H1 (cell line): ENCODE measurements around the gene ZBTB20. TPM values are rescaled to one million over a fixed set of nuclear protein-coding genes. Genes with fewer than 3 reads are reported as not detected.

Source experiments
- CTCF ChIA-PET: fragments of 300-600 bp; sonication (Branson Sonifier 250); formaldehyde crosslinking; loops from one replicate; lab custom pipeline; 2021; ENCODE audit not compliant: partially characterized antibody; lab: Charles Lee
- POLR2A ChIA-PET: fragments of 300-600 bp; sonication (Branson Sonifier 250); formaldehyde crosslinking; loops from one replicate; lab custom pipeline; 2021; ENCODE audit warnings: inconsistent platforms; ENCODE audit not compliant: partially characterized antibody; lab: Charles Lee
- DNase-seq, 2 experiments: peaks; one replicate each; pipeline versions ENCODE4 v3.0.0 to v3.0.0-alpha.2; 2010 to 2022; ENCODE audit warnings: low spot score in 2 of 2, low read depth in 1 of 2, mixed read lengths in 1 of 2
- FAIRE-seq: peaks from 2 replicates; lab custom pipeline; 2011; peaks lifted over from hg19 to GRCh38; lab: Jason Lieb, UNC
- H2AFZ ChIP-seq: 2 replicates; pipeline ENCODE4 v1.8.1; 2012; ENCODE audit warnings: low read length, inconsistent platforms
- H2AK5ac ChIP-seq: 2 replicates; pipeline ENCODE4 v1.6.1; 2013; ENCODE audit warnings: low read depth, low read length
- H2BK120ac ChIP-seq: replicated peaks from 2 replicates; pipeline ENCODE3; 2013; ENCODE audit warnings: low read depth, low read length, inconsistent platforms
- H2BK12ac ChIP-seq: 2 replicates; pipeline ENCODE4 v1.6.1; 2013; ENCODE audit warnings: low read depth, low read length
- H2BK15ac ChIP-seq: 2 replicates; pipeline ENCODE4 v1.6.1; 2013; ENCODE audit warnings: low read length
- H2BK20ac ChIP-seq: 2 replicates; pipeline ENCODE4 v1.6.1; 2013; ENCODE audit warnings: low read length
- H2BK5ac ChIP-seq: 2 replicates; pipeline ENCODE4 v1.6.1; 2013; ENCODE audit warnings: low read depth, low read length
- H3K14ac ChIP-seq: 2 replicates; pipeline ENCODE4 v1.6.1; 2013; ENCODE audit warnings: inconsistent platforms; ENCODE audit not compliant: insufficient read length
- H3K18ac ChIP-seq: 2 replicates; pipeline ENCODE4 v1.6.1; 2013; ENCODE audit warnings: low read length; ENCODE audit errors: extremely low read depth
- H3K23ac ChIP-seq: 2 replicates; pipeline ENCODE4 v1.6.1; 2013; ENCODE audit warnings: inconsistent platforms; ENCODE audit not compliant: insufficient read length
- H3K23me2 ChIP-seq: 2 replicates; pipeline ENCODE4 v1.6.1; 2013; ENCODE audit warnings: low read depth, low read length
- H3K27ac ChIP-seq: 2 replicates; pipeline ENCODE4 v1.6.1; 2011; ENCODE audit warnings: low read depth, low read length, inconsistent platforms
- H3K27me3 ChIP-seq, 4 experiments: replicated peaks in 1 of 4; 1 replicate in 1 of 4; 2 replicates in 3 of 4; pipeline versions ENCODE4 v1.6.1 to v1.8.1; 2011 to 2013; ENCODE audit warnings: low read length in 3 of 4, mild to moderate bottlenecking in 3 of 4, inconsistent platforms in 2 of 4, mixed read lengths in 2 of 4, moderate library complexity in 1 of 4; ENCODE audit not compliant: control insufficient read depth in 3 of 4, insufficient read depth in 3 of 4; ENCODE audit errors: extremely low read depth in 1 of 4
- H3K36me3 ChIP-seq, 4 experiments: 2 replicates each; pipeline versions ENCODE4 v1.6.1 to v1.8.1; 2011 to 2013; ENCODE audit warnings: mild to moderate bottlenecking in 4 of 4, low read length in 3 of 4, moderate library complexity in 2 of 4, control low read depth in 1 of 4, inconsistent platforms in 1 of 4; ENCODE audit not compliant: insufficient read depth in 4 of 4, control insufficient read depth in 2 of 4
- H3K4ac ChIP-seq: replicated peaks from 2 replicates; pipeline ENCODE3; 2013; ENCODE audit warnings: low read length, low read depth, mixed read lengths, inconsistent platforms; ENCODE audit not compliant: insufficient read length
- H3K4me1 ChIP-seq, 4 experiments: replicated peaks in 1 of 4; 1 replicate in 1 of 4; 2 replicates in 3 of 4; pipeline versions ENCODE4 v1.6.1 to v1.8.1; 2011 to 2013; ENCODE audit warnings: low read length in 3 of 4, inconsistent platforms in 2 of 4, mixed read lengths in 1 of 4; ENCODE audit not compliant: insufficient read depth in 4 of 4, control insufficient read depth in 3 of 4
- H3K4me2 ChIP-seq, 2 experiments: 2 replicates each; pipeline versions ENCODE4 v1.6.1 to v1.8.1; 2011 to 2013; ENCODE audit warnings: low read depth in 2 of 2, low read length in 2 of 2, control low read depth in 1 of 2, inconsistent platforms in 1 of 2, mild to moderate bottlenecking in 1 of 2; ENCODE audit not compliant: insufficient read depth in 1 of 2
- H3K4me3 ChIP-seq, 4 experiments: fragments of 200-600, 300-600 bp in 1 of 4; sonication (generic), shearing (Covaris generic), sonication (Bioruptor Twin) in 1 of 4; 2 replicates each; pipeline versions ENCODE4 v1.5.1 to v1.8.1; 2011 to 2016; ENCODE audit warnings: low read length in 4 of 4, low read depth in 3 of 4, control low read depth in 2 of 4, inconsistent platforms in 2 of 4, mild to moderate bottlenecking in 2 of 4, mixed read lengths in 1 of 4, moderate library complexity in 1 of 4; ENCODE audit not compliant: insufficient read depth in 2 of 4; ENCODE audit errors: extremely low read depth in 1 of 4
- H3K56ac ChIP-seq: replicated peaks from 2 replicates; pipeline ENCODE3; 2013; ENCODE audit warnings: low read depth, mild to moderate bottlenecking, mixed read lengths, low read length, inconsistent platforms; ENCODE audit not compliant: insufficient read length
- H3K79me1 ChIP-seq: 2 replicates; pipeline ENCODE4 v1.6.1; 2013; ENCODE audit warnings: low read depth, low read length, control low read depth
- H3K79me2 ChIP-seq, 2 experiments: 2 replicates each; pipeline versions ENCODE4 v1.6.1 to v1.8.1; 2012 to 2013; ENCODE audit warnings: low read length in 2 of 2, mild to moderate bottlenecking in 2 of 2, inconsistent platforms in 1 of 2; ENCODE audit not compliant: insufficient read depth in 2 of 2, control insufficient read depth in 1 of 2
- H3K9ac ChIP-seq, 4 experiments: replicated peaks in 1 of 4; 1 replicate in 1 of 4; 2 replicates in 3 of 4; pipeline versions ENCODE4 v1.6.1 to v1.8.1; 2011 to 2013; ENCODE audit warnings: low read depth in 3 of 4, low read length in 3 of 4, control low read depth in 2 of 4, mild to moderate bottlenecking in 2 of 4, moderate library complexity in 2 of 4, inconsistent platforms in 1 of 4; ENCODE audit errors: extremely low read depth in 1 of 4
- H3K9me3 ChIP-seq, 2 experiments: 2 replicates each; pipeline versions ENCODE4 v1.6.1 to v1.8.1; 2012 to 2013; ENCODE audit warnings: mild to moderate bottlenecking in 2 of 2, moderate library complexity in 2 of 2, control low read depth in 1 of 2, inconsistent platforms in 1 of 2, low read depth in 1 of 2, low read length in 1 of 2, mixed read lengths in 1 of 2; ENCODE audit not compliant: insufficient read depth in 2 of 2
- H4K20me1 ChIP-seq, 2 experiments: replicated peaks in 1 of 2; 2 replicates each; pipeline versions ENCODE3 to v1.8.1; 2011 to 2013; ENCODE audit warnings: inconsistent platforms in 2 of 2, low read length in 2 of 2, mild to moderate bottlenecking in 1 of 2; ENCODE audit not compliant: insufficient read depth in 2 of 2, control insufficient read depth in 1 of 2
- H4K5ac ChIP-seq: 2 replicates; pipeline ENCODE4 v1.6.1; 2013; ENCODE audit warnings: low read length, low read depth, mixed read lengths, inconsistent platforms; ENCODE audit not compliant: insufficient read length
- H4K8ac ChIP-seq: 2 replicates; pipeline ENCODE4 v1.8.0; 2013; ENCODE audit warnings: mild to moderate bottlenecking, moderate library complexity, low read length, inconsistent platforms; ENCODE audit not compliant: insufficient read depth; ENCODE audit errors: extremely low read depth
- H4K91ac ChIP-seq: replicated peaks from 2 replicates; pipeline ENCODE3; 2013; ENCODE audit warnings: low read length, mixed read lengths, inconsistent platforms; ENCODE audit not compliant: insufficient read length
- EGR1 ChIP-seq: IDR thresholded peaks from 2 replicates; pipeline ENCODE4 v1.6.1; 2011; ENCODE audit warnings: low read depth, low read length, borderline replicate concordance
- KDM4A ChIP-seq: IDR thresholded peaks from one replicate; pipeline ENCODE4 v1.7.1; 2012; ENCODE audit warnings: low read depth, mild to moderate bottlenecking, moderate library complexity, low read length, inconsistent platforms; ENCODE audit not compliant: severe bottlenecking
- KDM5A ChIP-seq: fragments of 200-600 bp; IDR thresholded peaks from 2 replicates; pipeline ENCODE4 v1.7.1; 2012; ENCODE audit warnings: mild to moderate bottlenecking, low read length, inconsistent platforms, mixed read lengths
- RFX5 ChIP-seq: IDR thresholded peaks from 2 replicates; pipeline ENCODE4 v1.6.1; 2011; ENCODE audit warnings: low read depth, low read length, improper control_type of control experiment, borderline replicate concordance
- RXRA ChIP-seq: IDR thresholded peaks from 2 replicates; pipeline ENCODE4 v1.6.1; 2011; ENCODE audit warnings: low read depth, mild to moderate bottlenecking, low read length, moderate library complexity; ENCODE audit not compliant: insufficient read depth
- SRF ChIP-seq: IDR thresholded peaks from 2 replicates; pipeline ENCODE4 v1.6.1; 2011; ENCODE audit warnings: mild to moderate bottlenecking, low read depth, low read length, moderate library complexity
- TAF1 ChIP-seq: IDR thresholded peaks from 2 replicates; pipeline ENCODE4 v1.6.1; 2011; ENCODE audit warnings: mild to moderate bottlenecking, low read depth, low read length
- WGBS, 2 experiments: shearing (Covaris generic) in 1 of 2; methylation state at CpG; one replicate each; pipeline versions ENCODE4 v1.1.6 to v1.1.7; 2013 to 2015; ENCODE audit warnings: low lambda C conversion rate in 2 of 2, mixed read lengths in 2 of 2, inconsistent platforms in 1 of 2, low coverage in 1 of 2, missing lambda C conversion rate in 1 of 2; ENCODE audit not compliant: insufficient replicate concordance in 2 of 2, insufficient coverage in 1 of 2, insufficient read length in 1 of 2; ENCODE audit errors: extremely low coverage in 1 of 2, missing lambda C conversion rate in 1 of 2; 5-methylcytosine and 5-hydroxymethylcytosine counted together
- long read RNA-seq, 2 experiments: library from RNA in 1 of 2; library from capped mRNA in 1 of 2; stranded (forward); transcript quantifications; one replicate each; pipeline ENCODE4 v2.0.0, GENCODE V29; 2021; ENCODE audit warnings: inconsistent platforms in 1 of 2
- polyA minus RNA-seq, 3 experiments: library from RNA; depleted of rRNA, polyadenylated mRNA; stranded (reverse); fragments of >200 nt; gene quantifications; 1 replicate in 2 of 3; 2 replicates in 1 of 3; pipeline ENCODE4 v1.2.3, GENCODE V29; 2011
- polyA plus RNA-seq, 7 experiments: library from polyadenylated mRNA; depleted of rRNA in 3 of 7; stranded (reverse) in 5 of 7; unstranded in 2 of 7; fragments of >200 nt in 5 of 7; fragments of 200-250 nt in 2 of 7; gene quantifications; 1 replicate in 5 of 7; 2 replicates in 1 of 7; 4 replicates in 1 of 7; pipeline versions ENCODE4 v1.2.1 to v1.2.3, GENCODE V29; 2011 to 2013; ENCODE audit warnings: missing spikeins in 2 of 7, mixed read lengths in 2 of 7
- total RNA-seq: library from RNA; stranded (reverse); fragmentation: NEBNext Ultra II Directional; extraction: Animal tissue kit (Norgen Biotek cat#: 25700); gene quantifications from 2 replicates; pipeline ENCODE4 v1.2.1, GENCODE V29; 2021

Gene ZBTB20
- total RNA-seq (0.46 and 1.3 TPM in 2 replicates), polyA plus RNA-seq (2011; rRNA removed) (0.35 TPM in 2 replicates), polyA minus RNA-seq (2011; rRNA and poly(A)+ RNA removed) (3.5 and 4.8 TPM in 2 replicates)
- 0.14 TPM for polyA plus RNA-seq (2011; cell fraction: cytosol; rRNA removed)
- 0.86 TPM for polyA plus RNA-seq (2011; cell fraction: nucleus; rRNA removed)
- polyA plus RNA-seq (2012, experiment 1 of 2): 0.08 to 0.20 TPM (median 0.11 TPM) in 4 replicates
- polyA plus RNA-seq (2012, experiment 2 of 2): not detected
- polyA plus RNA-seq (2013, experiment 1 of 2): 0.45 TPM
- polyA plus RNA-seq (2013, experiment 2 of 2): 0.11 TPM
- polyA minus RNA-seq (2011; cell fraction: cytosol; rRNA and poly(A)+ RNA removed): 1.8 TPM
- 12.4 TPM for polyA minus RNA-seq (2011; cell fraction: nucleus; rRNA and poly(A)+ RNA removed)
- long read RNA-seq, experiment 1, partial matches to known transcripts: 0 of 1 reads
- long read RNA-seq, experiment 1, other reads (novel, unspliced or antisense): 1 of 1 reads
- long read RNA-seq, experiment 2: 0 reads

- no peak within 1 kb of the TSS; the same call in 1 of the 2 replicates for H2BK12ac ChIP-seq
- H2AK5ac ChIP-seq: no peak within 1 kb of the TSS
- no peak within 1 kb of the TSS for H3K23ac ChIP-seq
- H3K4me1 ChIP-seq: peaks cover 0 to 3% (median 0%) of the 10 kb centered on the region in 4 experiments; a peak in 1 of 7 replicates
- no peaks in the 10 kb centered on the region for H3K27me3 ChIP-seq
- 0 out of 2 replicates have a peak within 1 kb of the TSS, but pooled peaks have one; percentile 36 for H2AFZ ChIP-seq
- H4K5ac ChIP-seq: peak within 1 kb of the TSS; percentile 57
- POLR2A ChIA-PET: interaction anchor here (0.9 to 2.0 kb wide), 7 partner anchors 18 to 55 kb away, joined by 3 to 4 read pairs (median 3); no protein-coding TSS in a partner anchor
- H3K36me3 ChIP-seq: no peaks in the 10 kb centered on the region
- H3K4me2 ChIP-seq: peak within 1 kb of the TSS; percentile 66 to 87
- no peak within 1 kb of the TSS for H4K91ac ChIP-seq
- H3K56ac ChIP-seq: peak within 1 kb of the TSS; percentile 55
- no peak within 1 kb of the TSS for H2BK120ac ChIP-seq
- WGBS, 2 experiments: 0% methylated on average over 15 of the region's 72 CpGs; no CpG with 5 or more reads in 1 of the 2 experiments
- no peak within 1 kb of the TSS for H2BK15ac ChIP-seq
- H3K79me2 ChIP-seq: peaks cover 0 to 7% of the 10 kb centered on the region in 2 experiments; a peak in 2 of 4 replicates
- peak within 1 kb of the TSS; percentile 83 for H2BK5ac ChIP-seq
- no peaks in the 10 kb centered on the region for H3K79me1 ChIP-seq
- H3K4ac ChIP-seq: no peak within 1 kb of the TSS
- DNase-seq (peak; percentile 13 to 74), FAIRE-seq (no peak)
- no peak within 1 kb of the TSS for H3K14ac ChIP-seq
- no peaks in the 10 kb centered on the region for H4K20me1 ChIP-seq
- no peaks in the 10 kb centered on the region for H3K9me3 ChIP-seq
- peak within 1 kb of the TSS; percentile 77 to 93 (median 86) for H3K9ac ChIP-seq
- H3K23me2 ChIP-seq: no peaks in the 10 kb centered on the region
- H3K18ac ChIP-seq: peak within 1 kb of the TSS; percentile 91
- H3K4me3 ChIP-seq: peak within 1 kb of the TSS; percentile 63 to 89 (median 75)
- no peak within 1 kb of the TSS for H2BK20ac ChIP-seq
- peak within 1 kb of the TSS; percentile 77; the same call in 1 of the 2 replicates for H3K27ac ChIP-seq
- CTCF ChIA-PET: interaction anchor here (0.7 to 2.0 kb wide), 5 partner anchors 54 to 638 kb away, joined by 3 to 5 read pairs (median 3); no protein-coding TSS in a partner anchor
- no peak within 1 kb of the TSS; the same call in 1 of the 2 replicates for H4K8ac ChIP-seq
- TF ChIP-seq KDM5A (no peak), EGR1 (no peak), RFX5 (no peak), KDM4A (peak; percentile 42), TAF1 (peak; percentile 64), SRF (no peak), RXRA (no peak)
Measured at GRCh38 chr3:115146418-115147328, at the start of gene ZBTB20. TSS of gene ZBTB20 (minus strand) at chr3:115147288.
